ENCODE results near the gene METTL1.

DNA sequence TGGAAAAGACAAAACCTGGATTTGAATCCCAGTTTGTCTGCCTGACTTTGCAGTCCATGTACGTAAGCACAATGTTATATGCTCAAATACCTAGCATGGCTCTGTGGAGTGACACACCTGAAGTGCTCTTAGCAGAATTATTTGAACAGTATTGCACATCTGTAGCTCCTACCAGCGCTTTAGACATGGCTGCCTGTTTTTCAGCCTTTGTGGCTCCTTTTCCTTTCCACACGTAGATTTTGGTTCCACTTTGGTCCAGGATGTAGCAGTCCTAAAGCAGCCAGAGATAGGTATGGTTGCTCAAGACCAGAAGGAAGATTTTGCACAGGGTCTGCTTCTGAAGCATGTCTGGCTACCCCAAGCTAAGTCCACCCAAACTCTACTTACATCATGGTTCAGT, 37.5 kb upstream of the METTL1 start:
- TF ChIP-seq, protein P1, sequence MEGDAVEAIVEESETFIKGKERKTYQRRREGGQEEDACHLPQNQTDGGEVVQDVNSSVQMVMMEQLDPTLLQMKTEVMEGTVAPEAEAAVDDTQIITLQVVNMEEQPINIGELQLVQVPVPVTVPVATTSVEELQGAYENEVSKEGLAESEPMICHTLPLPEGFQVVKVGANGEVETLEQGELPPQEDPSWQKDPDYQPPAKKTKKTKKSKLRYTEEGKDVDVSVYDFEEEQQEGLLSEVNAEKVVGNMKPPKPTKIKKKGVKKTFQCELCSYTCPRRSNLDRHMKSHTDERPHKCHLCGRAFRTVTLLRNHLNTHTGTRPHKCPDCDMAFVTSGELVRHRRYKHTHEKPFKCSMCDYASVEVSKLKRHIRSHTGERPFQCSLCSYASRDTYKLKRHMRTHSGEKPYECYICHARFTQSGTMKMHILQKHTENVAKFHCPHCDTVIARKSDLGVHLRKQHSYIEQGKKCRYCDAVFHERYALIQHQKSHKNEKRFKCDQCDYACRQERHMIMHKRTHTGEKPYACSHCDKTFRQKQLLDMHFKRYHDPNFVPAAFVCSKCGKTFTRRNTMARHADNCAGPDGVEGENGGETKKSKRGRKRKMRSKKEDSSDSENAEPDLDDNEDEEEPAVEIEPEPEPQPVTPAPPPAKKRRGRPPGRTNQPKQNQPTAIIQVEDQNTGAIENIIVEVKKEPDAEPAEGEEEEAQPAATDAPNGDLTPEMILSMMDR (conservative IDR thresholded peaks at IDR 0.05), result no peak
- TF ChIP-seq EZH2 (IDR thresholded peaks at IDR 0.05; ENCODE audit: low read depth), result no peak

All from PC-9 (cell line).